ENCODE data around the gene BARD1. TPM values are rescaled to one million over a fixed set of nuclear protein-coding genes. Genes with fewer than 3 reads are reported as not detected.

BARD1 gene
- total and polyA plus RNA-seq, 2 of the 8 experiments (the other 6 are each of a cell fraction or from before 2014, with no cell fraction given) = 11.1 to 29.8 TPM

DNA sequence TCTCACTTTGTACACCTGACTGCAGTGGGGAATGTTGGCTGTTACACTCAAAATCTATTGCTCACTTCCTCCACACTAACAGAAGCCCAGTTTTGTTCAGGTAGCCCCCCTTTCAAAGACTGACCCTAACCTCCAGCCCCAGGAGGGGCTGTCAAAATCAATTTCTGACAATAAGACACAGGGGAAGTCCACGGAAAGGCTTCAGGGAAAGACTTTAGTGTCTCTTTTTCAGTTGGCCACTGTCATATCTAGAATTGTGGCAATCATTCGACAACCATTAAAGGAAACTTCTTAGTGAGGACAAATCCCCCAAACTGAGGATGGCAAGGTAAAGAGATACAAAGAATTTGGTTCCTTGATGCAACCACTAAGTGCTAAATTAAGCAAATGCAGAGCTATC is 59.0 kb downstream of the BARD1 start (continued):
- TF ChIP-seq, protein P1, sequence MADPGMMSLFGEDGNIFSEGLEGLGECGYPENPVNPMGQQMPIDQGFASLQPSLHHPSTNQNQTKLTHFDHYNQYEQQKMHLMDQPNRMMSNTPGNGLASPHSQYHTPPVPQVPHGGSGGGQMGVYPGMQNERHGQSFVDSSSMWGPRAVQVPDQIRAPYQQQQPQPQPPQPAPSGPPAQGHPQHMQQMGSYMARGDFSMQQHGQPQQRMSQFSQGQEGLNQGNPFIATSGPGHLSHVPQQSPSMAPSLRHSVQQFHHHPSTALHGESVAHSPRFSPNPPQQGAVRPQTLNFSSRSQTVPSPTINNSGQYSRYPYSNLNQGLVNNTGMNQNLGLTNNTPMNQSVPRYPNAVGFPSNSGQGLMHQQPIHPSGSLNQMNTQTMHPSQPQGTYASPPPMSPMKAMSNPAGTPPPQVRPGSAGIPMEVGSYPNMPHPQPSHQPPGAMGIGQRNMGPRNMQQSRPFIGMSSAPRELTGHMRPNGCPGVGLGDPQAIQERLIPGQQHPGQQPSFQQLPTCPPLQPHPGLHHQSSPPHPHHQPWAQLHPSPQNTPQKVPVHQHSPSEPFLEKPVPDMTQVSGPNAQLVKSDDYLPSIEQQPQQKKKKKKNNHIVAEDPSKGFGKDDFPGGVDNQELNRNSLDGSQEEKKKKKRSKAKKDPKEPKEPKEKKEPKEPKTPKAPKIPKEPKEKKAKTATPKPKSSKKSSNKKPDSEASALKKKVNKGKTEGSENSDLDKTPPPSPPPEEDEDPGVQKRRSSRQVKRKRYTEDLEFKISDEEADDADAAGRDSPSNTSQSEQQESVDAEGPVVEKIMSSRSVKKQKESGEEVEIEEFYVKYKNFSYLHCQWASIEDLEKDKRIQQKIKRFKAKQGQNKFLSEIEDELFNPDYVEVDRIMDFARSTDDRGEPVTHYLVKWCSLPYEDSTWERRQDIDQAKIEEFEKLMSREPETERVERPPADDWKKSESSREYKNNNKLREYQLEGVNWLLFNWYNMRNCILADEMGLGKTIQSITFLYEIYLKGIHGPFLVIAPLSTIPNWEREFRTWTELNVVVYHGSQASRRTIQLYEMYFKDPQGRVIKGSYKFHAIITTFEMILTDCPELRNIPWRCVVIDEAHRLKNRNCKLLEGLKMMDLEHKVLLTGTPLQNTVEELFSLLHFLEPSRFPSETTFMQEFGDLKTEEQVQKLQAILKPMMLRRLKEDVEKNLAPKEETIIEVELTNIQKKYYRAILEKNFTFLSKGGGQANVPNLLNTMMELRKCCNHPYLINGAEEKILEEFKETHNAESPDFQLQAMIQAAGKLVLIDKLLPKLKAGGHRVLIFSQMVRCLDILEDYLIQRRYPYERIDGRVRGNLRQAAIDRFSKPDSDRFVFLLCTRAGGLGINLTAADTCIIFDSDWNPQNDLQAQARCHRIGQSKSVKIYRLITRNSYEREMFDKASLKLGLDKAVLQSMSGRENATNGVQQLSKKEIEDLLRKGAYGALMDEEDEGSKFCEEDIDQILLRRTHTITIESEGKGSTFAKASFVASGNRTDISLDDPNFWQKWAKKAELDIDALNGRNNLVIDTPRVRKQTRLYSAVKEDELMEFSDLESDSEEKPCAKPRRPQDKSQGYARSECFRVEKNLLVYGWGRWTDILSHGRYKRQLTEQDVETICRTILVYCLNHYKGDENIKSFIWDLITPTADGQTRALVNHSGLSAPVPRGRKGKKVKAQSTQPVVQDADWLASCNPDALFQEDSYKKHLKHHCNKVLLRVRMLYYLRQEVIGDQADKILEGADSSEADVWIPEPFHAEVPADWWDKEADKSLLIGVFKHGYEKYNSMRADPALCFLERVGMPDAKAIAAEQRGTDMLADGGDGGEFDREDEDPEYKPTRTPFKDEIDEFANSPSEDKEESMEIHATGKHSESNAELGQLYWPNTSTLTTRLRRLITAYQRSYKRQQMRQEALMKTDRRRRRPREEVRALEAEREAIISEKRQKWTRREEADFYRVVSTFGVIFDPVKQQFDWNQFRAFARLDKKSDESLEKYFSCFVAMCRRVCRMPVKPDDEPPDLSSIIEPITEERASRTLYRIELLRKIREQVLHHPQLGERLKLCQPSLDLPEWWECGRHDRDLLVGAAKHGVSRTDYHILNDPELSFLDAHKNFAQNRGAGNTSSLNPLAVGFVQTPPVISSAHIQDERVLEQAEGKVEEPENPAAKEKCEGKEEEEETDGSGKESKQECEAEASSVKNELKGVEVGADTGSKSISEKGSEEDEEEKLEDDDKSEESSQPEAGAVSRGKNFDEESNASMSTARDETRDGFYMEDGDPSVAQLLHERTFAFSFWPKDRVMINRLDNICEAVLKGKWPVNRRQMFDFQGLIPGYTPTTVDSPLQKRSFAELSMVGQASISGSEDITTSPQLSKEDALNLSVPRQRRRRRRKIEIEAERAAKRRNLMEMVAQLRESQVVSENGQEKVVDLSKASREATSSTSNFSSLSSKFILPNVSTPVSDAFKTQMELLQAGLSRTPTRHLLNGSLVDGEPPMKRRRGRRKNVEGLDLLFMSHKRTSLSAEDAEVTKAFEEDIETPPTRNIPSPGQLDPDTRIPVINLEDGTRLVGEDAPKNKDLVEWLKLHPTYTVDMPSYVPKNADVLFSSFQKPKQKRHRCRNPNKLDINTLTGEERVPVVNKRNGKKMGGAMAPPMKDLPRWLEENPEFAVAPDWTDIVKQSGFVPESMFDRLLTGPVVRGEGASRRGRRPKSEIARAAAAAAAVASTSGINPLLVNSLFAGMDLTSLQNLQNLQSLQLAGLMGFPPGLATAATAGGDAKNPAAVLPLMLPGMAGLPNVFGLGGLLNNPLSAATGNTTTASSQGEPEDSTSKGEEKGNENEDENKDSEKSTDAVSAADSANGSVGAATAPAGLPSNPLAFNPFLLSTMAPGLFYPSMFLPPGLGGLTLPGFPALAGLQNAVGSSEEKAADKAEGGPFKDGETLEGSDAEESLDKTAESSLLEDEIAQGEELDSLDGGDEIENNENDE (IDR thresholded peaks at IDR 0.05; ENCODE audit: insufficient replicate concordance, low read length) = no peak
- TF ChIP-seq HDAC2 (IDR thresholded peaks at IDR 0.05; ENCODE audit: borderline replicate concordance in 1 of 2, low read depth in 2 of 2, low read length in 2 of 2) = no peak
- no peak for TF ChIP-seq BRCA1 (IDR thresholded peaks at IDR 0.05; ENCODE audit: low read depth, low read length)
- TF ChIP-seq MAFK (IDR thresholded peaks at IDR 0.05; ENCODE audit: low read depth, low read length) = no peak
- TF ChIP-seq SP4 (IDR thresholded peaks at IDR 0.05; ENCODE audit: low read length) = no peak
- TF ChIP-seq, protein P2, sequence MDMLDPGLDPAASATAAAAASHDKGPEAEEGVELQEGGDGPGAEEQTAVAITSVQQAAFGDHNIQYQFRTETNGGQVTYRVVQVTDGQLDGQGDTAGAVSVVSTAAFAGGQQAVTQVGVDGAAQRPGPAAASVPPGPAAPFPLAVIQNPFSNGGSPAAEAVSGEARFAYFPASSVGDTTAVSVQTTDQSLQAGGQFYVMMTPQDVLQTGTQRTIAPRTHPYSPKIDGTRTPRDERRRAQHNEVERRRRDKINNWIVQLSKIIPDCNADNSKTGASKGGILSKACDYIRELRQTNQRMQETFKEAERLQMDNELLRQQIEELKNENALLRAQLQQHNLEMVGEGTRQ (IDR thresholded peaks at IDR 0.05; ENCODE audit: low read length) = no peak
